Jurkat, Clone E6-1 (cell line): ENCODE data around the gene ACVRL1.
"Not testable (repeated sequence)": the region's sequence is repeated elsewhere in the genome, so short reads cannot be mapped to it uniquely, and the experiment has no call there.

Source experiments
- DNase-seq: peaks from one replicate; pipeline ENCODE4 v3.0.0-alpha.2; 2011; ENCODE audit warnings: low read depth, low spot score
- H3K4me3 ChIP-seq: 2 replicates; pipeline ENCODE4 v1.5.1; 2011; ENCODE audit warnings: mild to moderate bottlenecking, low read length, control low read depth, moderate library complexity

Gene ACVRL1

DNA sequence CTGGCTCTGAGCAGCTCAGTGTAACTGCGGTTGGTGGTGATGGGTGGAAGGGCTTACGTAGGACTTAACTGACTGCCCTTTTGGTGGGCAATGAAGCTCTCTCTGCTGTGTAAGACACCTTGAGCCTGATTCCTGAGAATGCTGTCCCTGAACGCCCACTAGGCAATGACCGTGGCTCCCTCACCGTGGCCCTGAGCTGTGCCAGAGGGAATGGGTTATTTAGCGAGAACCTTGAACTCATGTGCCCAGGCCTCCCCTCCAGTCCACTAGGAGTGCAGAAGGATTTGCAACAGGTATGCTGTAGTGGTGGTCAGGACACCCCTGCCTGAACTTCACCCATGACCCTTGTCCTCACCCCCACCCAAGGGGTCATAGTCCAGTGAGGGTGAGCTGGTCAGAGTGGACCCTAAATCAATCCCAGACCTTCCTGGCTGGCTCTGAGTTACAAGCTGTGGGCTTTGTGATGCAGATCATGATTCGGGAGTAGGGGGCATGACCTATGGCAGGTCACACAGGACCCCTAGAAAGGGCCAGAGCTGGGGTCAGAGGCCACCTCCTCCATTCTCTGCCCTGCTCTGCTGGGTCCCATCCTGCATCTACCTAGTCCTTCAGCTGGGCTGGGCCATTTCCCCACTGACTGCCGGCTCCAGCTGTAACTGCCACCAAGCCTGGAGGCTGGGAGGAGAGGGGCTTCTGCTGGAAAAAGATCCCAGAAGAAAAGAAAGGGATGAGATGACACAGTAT, 33.9 kb upstream of the ACVRL1 start:
- H3K4me3 ChIP-seq: no peak overlapping the region
- no peak for DNase-seq

GRCh38 chr12:51874000-51874399, 33.3 kb upstream of the ACVRL1 start:
- no peak for DNase-seq
- H3K4me3 ChIP-seq: no peak overlapping the region

DNA sequence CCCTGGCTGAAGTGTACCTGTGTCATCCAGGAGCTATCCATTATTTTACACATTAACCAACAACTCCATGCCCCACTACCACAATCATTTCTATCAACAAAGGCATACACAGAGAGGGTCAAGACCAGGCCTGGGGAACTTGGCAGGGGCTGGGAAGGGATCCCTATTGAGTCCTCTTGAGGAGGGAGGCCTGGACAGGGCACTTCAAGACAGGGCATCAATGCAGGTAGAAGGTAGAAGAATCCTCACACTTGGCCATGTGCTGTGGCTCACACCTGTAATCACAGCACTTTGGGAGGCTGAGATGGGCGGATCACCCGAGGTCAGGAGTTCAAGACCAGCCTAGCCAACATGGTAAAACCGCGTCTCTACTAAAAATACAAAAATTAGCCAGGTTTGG, 32.8 kb upstream of the ACVRL1 start:
- DNase-seq: no peak
- no peak overlapping the region for H3K4me3 ChIP-seq

DNA sequence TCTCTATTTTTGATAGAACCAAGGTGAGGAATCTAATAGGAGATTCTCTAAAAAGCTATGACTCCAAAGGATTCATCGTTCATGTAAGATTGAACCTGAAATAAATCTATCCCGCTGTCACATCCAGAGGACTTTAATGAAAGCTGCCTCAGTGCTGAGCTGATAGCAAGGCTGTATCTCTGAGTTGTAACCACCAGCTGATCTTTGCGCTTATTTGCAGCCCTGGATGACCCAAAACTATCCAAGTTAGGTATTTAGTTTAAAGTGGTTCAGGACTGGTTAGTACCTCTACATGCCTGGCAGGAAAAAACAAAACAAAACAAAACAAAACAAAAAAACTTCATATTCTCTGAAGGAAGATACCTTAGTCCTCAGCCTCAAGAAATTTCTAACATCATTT, 28.2 kb upstream of the ACVRL1 start:
- no peak overlapping the region for H3K4me3 ChIP-seq
- DNase-seq: no peak

- H3K4me3 ChIP-seq: no peak overlapping the region
- DNase-seq: no peak
Observed at GRCh38 chr12:51883295-51883694, 24.0 kb upstream of the ACVRL1 start.

- no peak overlapping the region for H3K4me3 ChIP-seq
- no peak for DNase-seq
Observed at GRCh38 chr12:51883998-51884675, 23.2 kb upstream of the ACVRL1 start.

GRCh38 chr12:51884676-51885229, 22.6 kb upstream of the ACVRL1 start:
- no peak for DNase-seq

DNA sequence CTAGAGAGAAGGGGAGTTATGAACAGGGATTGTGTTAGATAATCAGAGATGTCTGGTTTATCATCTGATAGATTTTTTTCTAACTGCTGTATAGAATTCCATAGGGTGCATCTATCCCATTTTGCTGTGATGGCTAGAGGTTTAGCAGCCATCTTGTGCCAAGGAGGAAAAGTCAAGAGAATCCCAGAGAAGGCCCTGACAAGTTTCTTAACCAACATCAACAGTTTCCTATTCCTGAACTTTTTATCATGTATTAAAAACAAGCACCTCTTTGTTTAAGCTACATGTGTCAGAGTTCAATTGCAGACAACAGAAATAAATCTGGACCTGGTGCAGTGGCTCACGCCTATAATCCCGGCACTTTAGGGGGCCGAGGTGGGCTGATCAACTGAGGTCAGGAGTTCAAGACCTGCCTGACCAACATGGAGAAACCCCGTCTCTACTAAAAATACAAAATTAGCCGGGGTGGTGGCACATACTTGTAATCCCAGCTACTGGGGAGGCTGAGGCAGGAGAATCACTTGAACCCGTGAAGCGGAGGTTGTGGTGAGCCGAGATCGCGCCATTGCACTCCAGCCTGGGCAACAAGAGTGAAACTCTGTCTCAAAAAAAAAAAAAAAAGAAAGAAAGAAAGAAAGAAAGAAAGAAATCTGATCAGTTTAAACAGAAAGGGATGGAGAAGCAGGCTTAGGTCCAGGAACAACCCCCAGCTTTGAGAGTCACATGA, 21.8 kb upstream of the ACVRL1 start:
- H3K4me3 ChIP-seq, DNase-seq: not testable (repeated sequence)

More at GRCh38 chr12:51884676-51885229, 22.6 kb upstream of the ACVRL1 start:
- no peak overlapping the region for H3K4me3 ChIP-seq

- H3K4me3 ChIP-seq: no peak overlapping the region
- DNase-seq: peak; percentile 62
Observed at GRCh38 chr12:51886021-51886710, 21.1 kb upstream of the ACVRL1 start.

DNA sequence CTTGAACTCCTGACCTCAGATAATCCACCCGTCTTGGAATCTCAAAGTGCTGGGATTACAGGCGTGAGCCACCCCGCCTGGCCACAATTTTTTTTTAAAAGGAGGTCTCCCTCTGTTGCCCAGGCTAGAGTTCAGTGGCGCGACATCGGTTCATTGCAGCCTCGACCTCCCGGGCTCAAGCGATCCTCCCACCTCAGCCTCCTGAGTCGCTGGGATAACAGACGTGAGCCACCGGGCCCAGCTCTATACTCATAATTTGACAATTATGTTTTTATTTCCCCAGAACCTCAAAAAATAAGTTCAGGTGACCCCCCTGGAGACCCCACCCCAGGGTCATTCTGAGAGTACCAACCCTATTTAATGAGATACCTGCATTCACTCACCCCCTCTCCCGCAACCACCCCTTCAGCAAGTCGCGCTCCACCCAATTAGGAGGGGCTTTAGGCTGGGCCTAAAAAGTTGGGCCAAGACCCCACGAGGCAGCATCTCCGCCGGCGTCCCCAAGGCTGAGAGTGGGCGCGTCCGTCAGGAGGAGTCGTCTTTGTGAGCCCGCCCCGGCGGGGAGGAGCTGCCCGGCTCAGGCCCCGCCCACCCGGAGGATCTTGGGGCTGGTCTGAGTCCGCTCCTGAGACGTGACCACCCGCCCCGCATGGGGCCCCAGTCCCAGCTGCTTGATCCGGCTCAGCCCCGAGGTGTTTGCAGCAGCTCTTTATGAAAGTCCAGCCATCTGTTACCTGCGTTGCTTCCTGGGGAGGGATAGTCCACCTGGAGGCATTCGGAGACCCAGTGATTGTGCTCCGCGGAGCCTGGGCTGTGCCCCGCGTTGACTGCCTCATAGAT, 19.6 kb upstream of the ACVRL1 start, which contains the start of gene ANKRD33:
ANKRD33 (plus strand) TSS at position 628 of the 840 bp plus-strand sequence; CDS start at position 712, 84 bp downstream.
- no peak for DNase-seq

DNA sequence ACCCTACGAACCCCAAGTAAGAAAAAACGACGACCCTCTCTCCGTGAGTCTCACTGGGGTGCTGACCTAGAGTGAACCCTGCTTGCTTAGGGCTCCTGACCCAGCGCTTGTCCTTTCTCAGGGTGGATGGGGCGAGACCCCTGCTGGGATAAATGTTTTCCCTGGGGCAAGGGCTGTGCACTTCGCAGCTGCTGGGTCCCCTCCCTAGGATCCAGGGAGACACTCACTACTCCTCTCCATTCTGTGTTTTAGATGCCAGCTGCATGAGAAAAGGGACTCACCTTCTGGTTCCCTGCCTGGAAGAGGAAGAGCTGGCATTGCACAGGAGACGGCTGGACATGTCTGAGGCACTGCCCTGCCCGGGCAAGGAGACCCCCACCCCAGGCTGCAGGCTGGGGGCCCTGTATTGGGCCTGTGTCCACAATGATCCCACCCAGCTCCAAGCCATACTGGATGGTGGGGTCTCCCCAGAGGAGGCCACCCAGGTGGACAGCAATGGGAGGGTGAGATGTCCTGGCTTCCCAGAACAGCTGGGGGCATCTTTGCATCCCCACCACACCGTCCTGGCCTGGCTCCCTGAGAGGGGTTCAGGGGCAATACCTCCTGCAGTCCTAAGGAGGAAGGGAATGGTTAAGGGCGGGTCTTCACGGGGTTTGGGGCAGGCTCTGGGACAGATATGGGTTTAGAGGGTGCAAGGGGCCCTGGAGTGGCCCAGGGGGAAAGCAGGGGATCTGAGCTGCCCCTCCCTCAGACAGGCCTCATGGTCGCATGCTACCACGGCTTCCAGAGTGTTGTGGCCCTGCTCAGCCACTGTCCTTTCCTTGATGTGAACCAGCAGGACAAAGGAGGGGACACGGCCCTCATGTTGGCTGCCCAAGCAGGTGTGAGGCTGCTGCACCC, 18.7 kb upstream of the ACVRL1 start:
- no peak overlapping the region for H3K4me3 ChIP-seq
- no peak for DNase-seq

More for the DNA sequence above, 19.6 kb upstream of the ACVRL1 start, which contains the start of gene ANKRD33:
- no peak within 1 kb of the TSS for H3K4me3 ChIP-seq

DNA sequence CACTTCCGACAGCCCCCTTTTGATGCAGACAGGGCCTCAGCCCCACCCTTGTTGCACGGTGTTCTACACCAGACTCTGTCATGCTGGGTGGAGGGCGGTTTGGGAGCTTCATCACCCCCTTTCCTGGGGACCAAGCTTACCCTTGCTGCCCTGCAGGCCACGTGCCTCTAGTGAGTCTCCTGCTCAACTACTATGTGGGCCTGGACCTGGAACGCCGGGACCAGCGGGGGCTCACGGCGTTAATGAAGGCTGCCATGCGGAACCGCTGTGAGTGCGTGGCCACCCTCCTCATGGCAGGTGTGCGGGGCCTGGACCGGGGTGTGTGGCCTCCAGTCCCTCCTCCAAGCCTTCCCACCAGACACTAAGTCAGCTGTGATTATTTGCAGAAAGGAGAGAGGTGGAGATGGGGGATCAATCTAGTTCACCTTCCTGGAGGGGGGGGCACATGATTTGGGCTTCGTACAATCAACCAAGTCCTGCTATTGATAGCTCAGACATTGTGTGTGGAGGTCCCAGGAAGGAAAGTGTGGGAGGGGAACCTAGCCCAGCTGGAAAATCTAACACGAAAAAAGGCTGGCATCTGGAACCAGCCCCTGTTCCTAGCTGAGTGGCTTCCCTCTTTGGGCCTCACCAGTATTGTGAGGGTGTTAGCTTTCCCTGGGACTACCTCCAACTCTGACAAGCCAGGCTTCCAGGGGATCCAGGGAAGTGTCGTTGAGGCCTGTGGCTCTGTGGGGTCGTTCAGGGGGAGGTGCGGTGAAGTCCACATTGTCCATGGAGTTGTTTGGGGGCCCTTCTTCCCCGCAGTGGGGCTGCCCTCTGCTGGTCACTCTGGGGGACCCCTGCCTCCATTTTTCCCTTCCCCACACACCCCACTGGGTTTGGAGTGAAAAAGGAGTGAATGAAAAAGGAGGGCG, 17.8 kb upstream of the ACVRL1 start:
- H3K4me3 ChIP-seq: no peak overlapping the region
- DNase-seq: no peak

GRCh38 chr12:51890133-51890464, 17.2 kb upstream of the ACVRL1 start:
- no peak for DNase-seq
- H3K4me3 ChIP-seq: no peak overlapping the region

- no peak for DNase-seq
- H3K4me3 ChIP-seq: no peak overlapping the region
Observed at GRCh38 chr12:51890511-51891171, 16.7 kb upstream of the ACVRL1 start.

DNA sequence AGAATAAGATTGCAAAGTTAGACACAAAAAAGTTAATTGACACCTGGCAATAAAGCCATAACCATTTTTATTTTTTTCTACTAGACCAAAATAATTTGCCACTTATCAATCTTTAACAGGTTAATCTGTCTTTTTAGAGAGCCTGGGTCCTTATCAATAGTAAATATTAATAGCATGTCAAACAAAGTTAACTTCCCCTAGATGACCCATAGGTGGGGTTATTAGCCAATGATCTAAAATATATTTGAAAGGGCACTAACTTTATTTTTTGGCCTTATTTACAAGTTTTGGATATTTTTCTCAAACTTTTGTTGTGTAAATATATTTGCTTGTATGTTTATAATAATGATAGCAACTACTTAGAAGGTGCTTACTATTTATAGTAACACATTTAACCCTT, 15.5 kb upstream of the ACVRL1 start:
- no peak overlapping the region for H3K4me3 ChIP-seq
- DNase-seq: no peak

- DNase-seq: no peak
- no peak overlapping the region for H3K4me3 ChIP-seq
Observed at GRCh38 chr12:51893786-51894185, 13.5 kb upstream of the ACVRL1 start.
